Endothelial cell of umbilical vein (primary cell): Measurements from ENCODE around the gene AFAP1L2. TPM values are rescaled to one million over a fixed set of nuclear protein-coding genes. Genes with fewer than 3 reads are reported as not detected.

Experiments used
- BruUV-seq: library from RNA; stranded (reverse); fragments of 400-500 nt; replicated peaks from 2 replicates; lab custom pipeline; 2021; lab: Mats Ljungman, UMichigan
- CTCF ChIA-PET: fragments of 300-600, 350-600 bp; sonication (Branson Sonifier 250); formaldehyde crosslinking; loops from one replicate; lab custom pipeline; 2021; ENCODE audit warnings: antibody characterized with exemption, inconsistent platforms; lab: Charles Lee
- POLR2A ChIA-PET: fragments of 300-600, 350-600 bp; sonication (Branson Sonifier 250); formaldehyde crosslinking; loops from one replicate; lab custom pipeline; 2021; ENCODE audit warnings: antibody characterized with exemption, inconsistent platforms; lab: Charles Lee
- DNase-seq: peaks from one replicate; pipeline ENCODE4 v3.0.0-alpha.2; 2011; ENCODE audit warnings: low read depth, low spot score
- FAIRE-seq: peaks from 2 replicates; lab custom pipeline; 2011; peaks lifted over from hg19 to GRCh38; lab: Jason Lieb, UNC
- H2AFZ ChIP-seq: 2 replicates; pipeline ENCODE4 v1.6.0; 2012; ENCODE audit warnings: low read depth, low read length, control low read depth, inconsistent platforms
- H3K27ac ChIP-seq: 2 replicates; pipeline ENCODE4 v1.5.1; 2011; ENCODE audit warnings: low read depth, mild to moderate bottlenecking, control low read depth, low read length, moderate library complexity; ENCODE audit not compliant: insufficient read depth
- H3K27me3 ChIP-seq, 2 experiments: 2 replicates each; pipeline versions ENCODE4 v1.6.0 to v1.6.1; 2011; ENCODE audit warnings: low read length in 2 of 2, mixed read lengths in 1 of 2; ENCODE audit not compliant: control insufficient read depth in 2 of 2, insufficient read depth in 2 of 2
- H3K36me3 ChIP-seq, 2 experiments: 2 replicates in 1 of 2; 3 replicates in 1 of 2; pipeline ENCODE4 v1.5.1; 2011; ENCODE audit warnings: low read length in 2 of 2, mild to moderate bottlenecking in 1 of 2, moderate library complexity in 1 of 2; ENCODE audit not compliant: control insufficient read depth in 2 of 2, insufficient read depth in 2 of 2; ENCODE audit errors: extremely low read depth in 1 of 2
- H3K4me1 ChIP-seq: 3 replicates; pipeline ENCODE4 v1.5.1; 2011; ENCODE audit warnings: mild to moderate bottlenecking, low read length; ENCODE audit not compliant: control insufficient read depth, insufficient read depth; ENCODE audit errors: extremely low read depth
- H3K4me2 ChIP-seq: 2 replicates; pipeline ENCODE4 v1.6.1; 2011; ENCODE audit warnings: low read length, control low read depth, mixed read lengths; ENCODE audit not compliant: insufficient read depth
- H3K4me3 ChIP-seq, 3 experiments: fragments of 200-600 bp in 1 of 3; sonication (generic), shearing (Covaris generic) in 1 of 3; replicated peaks in 1 of 3; 2 replicates each; pipeline ENCODE4 v1.5.1; 2011 to 2016; ENCODE audit warnings: control low read depth in 3 of 3, low read length in 3 of 3, mild to moderate bottlenecking in 2 of 3, inconsistent platforms in 1 of 3, low read depth in 1 of 3, moderate library complexity in 1 of 3; ENCODE audit not compliant: insufficient read depth in 1 of 3
- H3K79me2 ChIP-seq: 2 replicates; pipeline ENCODE4 v1.6.0; 2012; ENCODE audit warnings: low read length, inconsistent platforms; ENCODE audit not compliant: control insufficient read depth, insufficient read depth
- H3K9ac ChIP-seq: replicated peaks from 2 replicates; pipeline ENCODE3; 2011; ENCODE audit warnings: low read length, control low read depth; ENCODE audit not compliant: insufficient read depth; ENCODE audit errors: extremely low read depth
- H3K9me1 ChIP-seq: replicated peaks from 3 replicates; pipeline ENCODE4 v1.6.0; 2011; ENCODE audit warnings: mild to moderate bottlenecking, low read length; ENCODE audit not compliant: control insufficient read depth, insufficient read depth; ENCODE audit errors: extremely low read depth
- H3K9me3 ChIP-seq: replicated peaks from 2 replicates; pipeline ENCODE4 v1.5.1; 2012; ENCODE audit warnings: low read length, inconsistent platforms; ENCODE audit not compliant: control insufficient read depth, insufficient read depth
- H4K20me1 ChIP-seq: replicated peaks from 2 replicates; pipeline ENCODE3; 2011; ENCODE audit warnings: mild to moderate bottlenecking, low read length; ENCODE audit not compliant: control insufficient read depth, insufficient read depth; ENCODE audit errors: extremely low read depth
- EZH2 ChIP-seq: IDR thresholded peaks from 2 replicates; pipeline ENCODE4 v1.6.1; 2012; ENCODE audit warnings: borderline replicate concordance, low read depth, mild to moderate bottlenecking, moderate library complexity, low read length, inconsistent platforms; ENCODE audit not compliant: severe bottlenecking
- FOS ChIP-seq: IDR thresholded peaks from 2 replicates; pipeline ENCODE4 v1.6.1; 2011; ENCODE audit warnings: mild to moderate bottlenecking, low read length, moderate library complexity, borderline replicate concordance; ENCODE audit not compliant: insufficient read depth
- GATA2 ChIP-seq: IDR thresholded peaks from 2 replicates; pipeline ENCODE4 v1.7.0; 2011; ENCODE audit warnings: low read depth, mild to moderate bottlenecking, moderate library complexity, mixed read lengths, low read length; ENCODE audit not compliant: insufficient read length, insufficient read depth
- JUN ChIP-seq: IDR thresholded peaks from 2 replicates; pipeline ENCODE4 v1.6.1; 2011; ENCODE audit warnings: borderline replicate concordance, low read depth; ENCODE audit not compliant: insufficient read length, insufficient read depth
- MYC ChIP-seq: IDR thresholded peaks from one replicate; pipeline ENCODE4 v1.6.1; 2011; ENCODE audit warnings: mild to moderate bottlenecking, low read depth, low read length
- POLR2A ChIP-seq: IDR thresholded peaks from 2 replicates; pipeline ENCODE4 v1.6.1; 2012; ENCODE audit warnings: low read depth, mild to moderate bottlenecking, control low read depth, low read length
- POLR2AphosphoS5 ChIP-seq: IDR thresholded peaks from 2 replicates; pipeline ENCODE4 v1.6.1; 2012; ENCODE audit warnings: low read depth, mild to moderate bottlenecking, control low read depth, low read length, moderate library complexity; ENCODE audit not compliant: insufficient read depth
- dilution Hi-C: fragments of 300-500 bp; cut with MboI; formaldehyde crosslinking; loops from one replicate; pipeline ENCODE4 v1.15.0; 2019; ENCODE audit warnings: low sequenced_read_pairs; ENCODE audit not compliant: extremely low pct_ligation_motif_present
- intact Hi-C: fragments of 100-400 bp; cut with micrococcal nuclease; formaldehyde crosslinking; loops from one replicate; pipeline ENCODE4 v1.10.0; 2022
- polyA plus RNA-seq, 4 experiments: library from polyadenylated mRNA; depleted of rRNA in 3 of 4; stranded (reverse) in 3 of 4; unstranded in 1 of 4; fragments of >200 nt; gene quantifications; 2 replicates each; pipeline versions ENCODE4 v1.2.1 to v1.2.3, GENCODE V29; 2011 to 2012; ENCODE audit warnings: missing spikeins in 1 of 4
- total RNA-seq: library from RNA; stranded (reverse); gene quantifications from 2 replicates; pipeline ENCODE4 v1.2.3, GENCODE V29; 2021
- TF ChIP-seq, protein P1 (sequence below): IDR thresholded peaks from 2 replicates; pipeline ENCODE4 v1.6.1; 2011; ENCODE audit not compliant: insufficient read depth, insufficient read length
- TF ChIP-seq, protein P2 (sequence below), 2 donors: IDR thresholded peaks; 1 replicate in 1 of 2; 2 replicates in 1 of 2; pipeline ENCODE4 v1.5.1; 2011; ENCODE audit warnings: low read length in 2 of 2, mild to moderate bottlenecking in 2 of 2, moderate library complexity in 2 of 2, control low read depth in 1 of 2, inconsistent platforms in 1 of 2, low read depth in 1 of 2; ENCODE audit not compliant: insufficient read depth in 1 of 2; ENCODE audit errors: extremely low read depth in 1 of 2

AFAP1L2 gene
- total and polyA plus RNA-seq, 2 donors (not counting 3 experiments of a cell fraction or from before 2014, with no cell fraction given), result 0.90 to 4.1 TPM

DNA sequence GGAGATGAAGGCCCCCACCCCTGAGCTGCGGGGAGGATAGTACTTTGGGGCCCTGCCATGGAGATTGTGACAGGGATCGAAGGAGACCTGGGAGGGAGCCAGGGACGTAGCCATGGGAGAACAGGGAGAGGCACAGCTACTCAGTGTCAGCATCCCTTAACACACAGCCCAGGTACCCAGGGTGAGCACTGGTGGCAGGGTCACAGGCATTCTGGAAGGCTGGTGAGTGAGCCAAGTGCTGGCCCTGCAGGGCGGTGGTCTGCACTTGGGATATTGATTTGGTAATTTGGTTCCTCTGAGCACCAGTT is 125.5 kb downstream of the AFAP1L2 start:
- Histone ChIP-seq H3K9me1 (no peaks in the 10 kb centered on the region), H3K36me3 (no peaks in the 10 kb centered on the region), H3K27me3 (peaks cover 0 to 3% of the 10 kb centered on the region in 2 experiments), H3K9ac (no peak overlapping the region), H3K4me3 (no peak overlapping the region), H3K4me2 (no peak overlapping the region), H4K20me1 (no peaks in the 10 kb centered on the region), H3K27ac (no peak overlapping the region), H3K79me2 (no peaks in the 10 kb centered on the region), H3K4me1 (no peaks in the 10 kb centered on the region), H2AFZ (no peak overlapping the region), H3K9me3 (no peaks in the 10 kb centered on the region)
- FAIRE-seq (no peak), DNase-seq (no peak)
- intact Hi-C loops (no loop called here), dilution Hi-C loops (no loop called here)
- ChIA-PET POLR2A (no interaction called here), CTCF (no interaction called here)
- BruUV-seq, result no TSS peak
- no peak for TF ChIP-seq GATA2
- no peak for TF ChIP-seq POLR2AphosphoS5
- TF ChIP-seq FOS, result no peak
- TF ChIP-seq, protein P1, sequence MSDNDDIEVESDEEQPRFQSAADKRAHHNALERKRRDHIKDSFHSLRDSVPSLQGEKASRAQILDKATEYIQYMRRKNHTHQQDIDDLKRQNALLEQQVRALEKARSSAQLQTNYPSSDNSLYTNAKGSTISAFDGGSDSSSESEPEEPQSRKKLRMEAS, result no peak
- no peak for TF ChIP-seq POLR2A
- no peak for TF ChIP-seq MYC
- TF ChIP-seq, protein P2, sequence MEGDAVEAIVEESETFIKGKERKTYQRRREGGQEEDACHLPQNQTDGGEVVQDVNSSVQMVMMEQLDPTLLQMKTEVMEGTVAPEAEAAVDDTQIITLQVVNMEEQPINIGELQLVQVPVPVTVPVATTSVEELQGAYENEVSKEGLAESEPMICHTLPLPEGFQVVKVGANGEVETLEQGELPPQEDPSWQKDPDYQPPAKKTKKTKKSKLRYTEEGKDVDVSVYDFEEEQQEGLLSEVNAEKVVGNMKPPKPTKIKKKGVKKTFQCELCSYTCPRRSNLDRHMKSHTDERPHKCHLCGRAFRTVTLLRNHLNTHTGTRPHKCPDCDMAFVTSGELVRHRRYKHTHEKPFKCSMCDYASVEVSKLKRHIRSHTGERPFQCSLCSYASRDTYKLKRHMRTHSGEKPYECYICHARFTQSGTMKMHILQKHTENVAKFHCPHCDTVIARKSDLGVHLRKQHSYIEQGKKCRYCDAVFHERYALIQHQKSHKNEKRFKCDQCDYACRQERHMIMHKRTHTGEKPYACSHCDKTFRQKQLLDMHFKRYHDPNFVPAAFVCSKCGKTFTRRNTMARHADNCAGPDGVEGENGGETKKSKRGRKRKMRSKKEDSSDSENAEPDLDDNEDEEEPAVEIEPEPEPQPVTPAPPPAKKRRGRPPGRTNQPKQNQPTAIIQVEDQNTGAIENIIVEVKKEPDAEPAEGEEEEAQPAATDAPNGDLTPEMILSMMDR (IDR thresholded peaks at IDR 0.05; ENCODE audit: extremely low read depth in 1 of 2, insufficient read depth in 1 of 2, low read depth in 1 of 2, low read length in 2 of 2), result no peak
- no peak for TF ChIP-seq JUN
- TF ChIP-seq EZH2, result no peak
